GM18505 (cell line): ENCODE results near the gene ZFAND3.

Source experiments
- ATAC-seq: cut with Tn5 transposase; IDR thresholded peaks from one replicate; pipeline ENCODE4 v1.9.1; 2021; ENCODE audit not compliant: unreplicated experiment
- POLR2A ChIP-seq: IDR thresholded peaks from 4 replicates; pipeline ENCODE4 v1.6.1; 2011; ENCODE audit warnings: borderline replicate concordance; ENCODE audit not compliant: insufficient read depth, insufficient read length; ENCODE audit errors: extremely low read depth

Gene ZFAND3

GRCh38 chr6:38184585-38185080 lies 365.1 kb downstream of the ZFAND3 start:
- TF ChIP-seq POLR2A, result no peak
- no peak for ATAC-seq

GRCh38 chr6:38185244-38185643 lies 365.7 kb downstream of the ZFAND3 start:
- ATAC-seq, result no peak
- no peak for TF ChIP-seq POLR2A

- ATAC-seq, result no peak
- no peak for TF ChIP-seq POLR2A
Measured at GRCh38 chr6:38185752-38186151, 366.2 kb downstream of the ZFAND3 start.

GRCh38 chr6:38187325-38187724 lies 367.8 kb downstream of the ZFAND3 start:
- TF ChIP-seq POLR2A, result no peak
- no peak for ATAC-seq

GRCh38 chr6:38187811-38188590 lies 368.5 kb downstream of the ZFAND3 start:
- ATAC-seq, result no peak
- TF ChIP-seq POLR2A, result no peak

- no peak for TF ChIP-seq POLR2A
- no peak for ATAC-seq
Measured at GRCh38 chr6:38188677-38189335, 369.3 kb downstream of the ZFAND3 start.

GRCh38 chr6:38191418-38191817 lies 371.9 kb downstream of the ZFAND3 start:
- TF ChIP-seq POLR2A, result no peak
- no peak for ATAC-seq

GRCh38 chr6:38192011-38192410 lies 372.5 kb downstream of the ZFAND3 start:
- ATAC-seq, result no peak
- no peak for TF ChIP-seq POLR2A

- ATAC-seq, result no peak
- TF ChIP-seq POLR2A, result no peak
Measured at GRCh38 chr6:38192487-38192886, 373.0 kb downstream of the ZFAND3 start.

GRCh38 chr6:38193051-38193450 lies 373.5 kb downstream of the ZFAND3 start:
- no peak for ATAC-seq
- no peak for TF ChIP-seq POLR2A

GRCh38 chr6:38193481-38194281 lies 374.2 kb downstream of the ZFAND3 start:
- no peak for TF ChIP-seq POLR2A
- ATAC-seq, result no peak

GRCh38 chr6:38194282-38194572 lies 374.7 kb downstream of the ZFAND3 start:
- ATAC-seq, result no peak
- no peak for TF ChIP-seq POLR2A

GRCh38 chr6:38194589-38194988 lies 375.1 kb downstream of the ZFAND3 start:
- ATAC-seq, result no peak
- no peak for TF ChIP-seq POLR2A
